ENCODE measurements around the gene ETV3L.
"Not testable (repeated sequence)": the region's sequence is repeated elsewhere in the genome, so short reads cannot be mapped to it uniquely, and the experiment has no call there.

The ETV3L gene

GRCh38 chr1:157101149-157101548, 1.5 kb upstream of the ETV3L start:
- ChIA-PET POLR2A (no interaction called here), CTCF (interaction anchor here (1.0 to 5.4 kb wide), 2 partner anchors 11 to 52 kb away, joined by 3 to 24 read pairs; no protein-coding TSS in a partner anchor)
- Histone ChIP-seq H3K27ac (ENCODE audit: extremely low read depth, low read depth, low read length) (no peak overlapping the region), H3K9me3 (ENCODE audit: control insufficient read depth, insufficient read depth, low read depth, low read length) (no peaks in the 10 kb centered on the region), H3K36me3 (ENCODE audit: control insufficient read depth in 2 of 2, insufficient read depth in 1 of 2, low read length in 2 of 2) (no peaks in the 10 kb centered on the region), H3K4me1 (ENCODE audit: control insufficient read depth, insufficient read depth, low read length) (no peaks in the 10 kb centered on the region), H3K4me3 (ENCODE audit: low read depth, low read length) (no peak overlapping the region)
- TF ChIP-seq ZIC2 (tag by site-specific recombination; IDR thresholded peaks at IDR 0.05) (no peak), ZSCAN18 (tag by site-specific recombination; IDR thresholded peaks at IDR 0.05) (no peak), ZNF560 (tag by site-specific recombination; IDR thresholded peaks at IDR 0.05; ENCODE audit: borderline replicate concordance) (no peak), ZNF623 (tag by site-specific recombination; IDR thresholded peaks at IDR 0.05) (no peak), ZNF354C (tag by site-specific recombination; IDR thresholded peaks at IDR 0.05; ENCODE audit: borderline replicate concordance, low read depth) (no peak), ZNF701 (tag by site-specific recombination; IDR thresholded peaks at IDR 0.05) (no peak), ZNF350 (tag by site-specific recombination; IDR thresholded peaks at IDR 0.05) (no peak), ZNF311 (tag by site-specific recombination; IDR thresholded peaks at IDR 0.05; ENCODE audit: borderline replicate concordance) (no peak), ZNF23 (tag by site-specific recombination; IDR thresholded peaks at IDR 0.05; ENCODE audit: borderline replicate concordance) (no peak), ZFP37 (tag by site-specific recombination; IDR thresholded peaks at IDR 0.05) (no peak), ZNF394 (tag by site-specific recombination; IDR thresholded peaks at IDR 0.05; ENCODE audit: borderline replicate concordance) (no peak), ZNF211 (tag by site-specific recombination; IDR thresholded peaks at IDR 0.05; ENCODE audit: low read depth) (no peak), TCF7L2 (IDR thresholded peaks at IDR 0.05; ENCODE audit: borderline replicate concordance, low read depth, low read length) (no peak), ZNF266 (tag by site-specific recombination; IDR thresholded peaks at IDR 0.05; ENCODE audit: low read depth) (no peak)

GRCh38 chr1:157098987-157099632, 498 bp downstream of the ETV3L start:
- not testable (repeated sequence) for H3K36me3 ChIP-seq (ENCODE audit: control insufficient read depth in 2 of 2, insufficient read depth in 1 of 2, low read length in 2 of 2)
- POLR2A ChIA-PET = interaction anchor here (0.6 kb wide), 1 partner anchor 25 kb away, joined by 6 read pairs; no protein-coding TSS in a partner anchor
- CTCF ChIA-PET = interaction anchor here (0.6 kb wide), 1 partner anchor 56 kb away, joined by 3 read pairs; no protein-coding TSS in a partner anchor

GRCh38 chr1:157098519-157098918, 1.1 kb downstream of the ETV3L start:
- ChIA-PET POLR2A (interaction anchor here (0.6 kb wide), 1 partner anchor 25 kb away, joined by 6 read pairs; no protein-coding TSS in a partner anchor), CTCF (no interaction called here)
- H3K27ac ChIP-seq (ENCODE audit: extremely low read depth, low read depth, low read length) = no peak overlapping the region
- no peak overlapping the region for H3K4me3 ChIP-seq (ENCODE audit: low read depth, low read length)
- no peaks in the 10 kb centered on the region for H3K9me3 ChIP-seq (ENCODE audit: control insufficient read depth, insufficient read depth, low read depth, low read length)
- H3K36me3 ChIP-seq (ENCODE audit: control insufficient read depth in 2 of 2, insufficient read depth in 1 of 2, low read length in 2 of 2) = no peaks in the 10 kb centered on the region
- no peaks in the 10 kb centered on the region for H3K4me1 ChIP-seq (ENCODE audit: control insufficient read depth, insufficient read depth, low read length)
- TF ChIP-seq ZNF624 (tag by site-specific recombination; IDR thresholded peaks at IDR 0.05) = no peak
- no peak for TF ChIP-seq ZBTB49 (tag by site-specific recombination; IDR thresholded peaks at IDR 0.05; ENCODE audit: low read depth)
- no peak for TF ChIP-seq TCF7L2 (IDR thresholded peaks at IDR 0.05; ENCODE audit: borderline replicate concordance, low read depth, low read length)

More at GRCh38 chr1:157098987-157099632, 498 bp downstream of the ETV3L start:
- not testable (repeated sequence) for H3K27ac ChIP-seq (ENCODE audit: extremely low read depth, low read depth, low read length); H3K4me3 ChIP-seq (ENCODE audit: low read depth, low read length); H3K4me1 ChIP-seq (ENCODE audit: control insufficient read depth, insufficient read depth, low read length); H3K9me3 ChIP-seq (ENCODE audit: control insufficient read depth, insufficient read depth, low read depth, low read length)

Data from HEK293 (cell line).